ENCODE data around the gene CX3CL1.

- TF ChIP-seq, protein P1, sequence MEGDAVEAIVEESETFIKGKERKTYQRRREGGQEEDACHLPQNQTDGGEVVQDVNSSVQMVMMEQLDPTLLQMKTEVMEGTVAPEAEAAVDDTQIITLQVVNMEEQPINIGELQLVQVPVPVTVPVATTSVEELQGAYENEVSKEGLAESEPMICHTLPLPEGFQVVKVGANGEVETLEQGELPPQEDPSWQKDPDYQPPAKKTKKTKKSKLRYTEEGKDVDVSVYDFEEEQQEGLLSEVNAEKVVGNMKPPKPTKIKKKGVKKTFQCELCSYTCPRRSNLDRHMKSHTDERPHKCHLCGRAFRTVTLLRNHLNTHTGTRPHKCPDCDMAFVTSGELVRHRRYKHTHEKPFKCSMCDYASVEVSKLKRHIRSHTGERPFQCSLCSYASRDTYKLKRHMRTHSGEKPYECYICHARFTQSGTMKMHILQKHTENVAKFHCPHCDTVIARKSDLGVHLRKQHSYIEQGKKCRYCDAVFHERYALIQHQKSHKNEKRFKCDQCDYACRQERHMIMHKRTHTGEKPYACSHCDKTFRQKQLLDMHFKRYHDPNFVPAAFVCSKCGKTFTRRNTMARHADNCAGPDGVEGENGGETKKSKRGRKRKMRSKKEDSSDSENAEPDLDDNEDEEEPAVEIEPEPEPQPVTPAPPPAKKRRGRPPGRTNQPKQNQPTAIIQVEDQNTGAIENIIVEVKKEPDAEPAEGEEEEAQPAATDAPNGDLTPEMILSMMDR (IDR thresholded peaks at IDR 0.05; ENCODE audit: insufficient read depth, low read depth, low read length) = no peak
- no peak for TF ChIP-seq EZH2 (IDR thresholded peaks at IDR 0.05; ENCODE audit: insufficient read depth, low read length)
These were observed 46.8 kb upstream of the CX3CL1 start for GRCh38 chr16:57325458-57325857.
